Measurements from ENCODE around the gene PARP8.
A peak's percentile ranks its signal among the peaks of the same experiment; 100 is the strongest.
"Not testable (repeated sequence)": the region's sequence is repeated elsewhere in the genome, so short reads cannot be mapped to it uniquely, and the experiment has no call there.

PARP8 gene

GRCh38 chr5:50727845-50728244, 61.4 kb downstream of the PARP8 start:
- DNase-seq: no peak

GRCh38 chr5:50730336-50730735, 63.9 kb downstream of the PARP8 start:
- DNase-seq: no peak

GRCh38 chr5:50730841-50731240, 64.4 kb downstream of the PARP8 start:
- DNase-seq: no peak

GRCh38 chr5:50733741-50734140, 67.3 kb downstream of the PARP8 start:
- no peak for DNase-seq

- no peak for DNase-seq
Observed at GRCh38 chr5:50738864-50739263, 72.4 kb downstream of the PARP8 start.

- DNase-seq: no peak
Observed at GRCh38 chr5:50740832-50741231, 74.4 kb downstream of the PARP8 start.

- DNase-seq: no peak
Observed at GRCh38 chr5:50744776-50745175, 78.3 kb downstream of the PARP8 start.

- no peak for DNase-seq
Observed at GRCh38 chr5:50745221-50745910, 78.9 kb downstream of the PARP8 start.

- no peak for DNase-seq
Observed at GRCh38 chr5:50749181-50749580, 82.7 kb downstream of the PARP8 start.

GRCh38 chr5:50749873-50750272, 83.4 kb downstream of the PARP8 start:
- no peak for DNase-seq

- peak; percentile 32 for DNase-seq
Observed at GRCh38 chr5:50751064-50751657, 84.7 kb downstream of the PARP8 start.

GRCh38 chr5:50752800-50753199, 86.4 kb downstream of the PARP8 start:
- DNase-seq: no peak

GRCh38 chr5:50759526-50760270, 93.3 kb downstream of the PARP8 start:
- DNase-seq: no peak

- no peak for DNase-seq
Observed at GRCh38 chr5:50763351-50763750, 96.9 kb downstream of the PARP8 start.

- no peak for DNase-seq
Observed at GRCh38 chr5:50763846-50764245, 97.4 kb downstream of the PARP8 start.

GRCh38 chr5:50766042-50766441, 99.6 kb downstream of the PARP8 start:
- no peak for DNase-seq

- DNase-seq: no peak
Observed at GRCh38 chr5:50766462-50766861, 100.0 kb downstream of the PARP8 start.

- DNase-seq: no peak
Observed at GRCh38 chr5:50766967-50767366, 100.5 kb downstream of the PARP8 start.

GRCh38 chr5:50767588-50767987, 101.2 kb downstream of the PARP8 start:
- DNase-seq: peak; percentile 69

GRCh38 chr5:50768634-50769033, 102.2 kb downstream of the PARP8 start:
- DNase-seq: no peak

GRCh38 chr5:50770441-50770840, 104.0 kb downstream of the PARP8 start:
- no peak for DNase-seq

GRCh38 chr5:50774446-50775175, 108.2 kb downstream of the PARP8 start:
- DNase-seq: not testable (repeated sequence)

GRCh38 chr5:50786073-50786472, 119.6 kb downstream of the PARP8 start:
- no peak for DNase-seq

All from NCI-H226 (cell line).